Ovary (tissue), 3 donors: ENCODE data around the gene NUDT6.
"Not testable (repeated sequence)": the region's sequence is repeated elsewhere in the genome, so short reads cannot be mapped to it uniquely, and the experiment has no call there.

Experiments used
- EP300 ChIP-seq: sonication (generic); formaldehyde crosslinking; IDR thresholded peaks from one replicate; pipeline ENCODE4 v1.6.1; 2017; ENCODE audit warnings: antibody characterized with exemption
- POLR2A ChIP-seq: fragments of 450-650 bp; IDR thresholded peaks from one replicate; pipeline ENCODE4 v1.6.1; 2017; ENCODE audit warnings: antibody characterized with exemption, mild to moderate bottlenecking, moderate library complexity
- TF ChIP-seq, protein P1 (sequence below), 3 donors: fragments of 450-650 bp in 2 of 3; fragments of 200-600 bp in 1 of 3; IDR thresholded peaks; one replicate each; pipeline versions ENCODE4 v1.5.1 to v1.8.0; 2016 to 2022; ENCODE audit warnings: antibody characterized with exemption in 3 of 3, mild to moderate bottlenecking in 1 of 3
- donor health status: DM: no; HTN: no; CAD: no.

DNA sequence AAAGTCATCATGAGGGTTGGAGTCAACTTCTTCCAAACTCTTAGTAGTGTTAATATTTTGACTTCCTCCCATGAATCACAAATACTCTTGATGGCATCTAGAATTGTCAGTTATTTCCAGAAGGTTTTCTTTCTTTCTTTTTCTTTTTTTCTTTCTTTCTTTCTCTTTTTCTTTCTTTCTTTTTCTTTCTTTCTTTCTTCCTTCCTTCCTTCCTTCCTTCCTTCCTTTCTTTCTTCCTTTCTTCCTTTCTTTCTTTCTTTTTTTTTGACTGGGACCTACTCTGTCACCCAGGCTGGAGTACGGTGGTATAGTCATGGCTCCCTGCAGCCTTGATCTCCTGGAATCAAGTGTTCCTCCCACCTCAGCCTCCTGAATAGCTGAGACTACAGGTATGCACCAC, 78.0 kb downstream of the NUDT6 start:
- TF ChIP-seq, protein P1, sequence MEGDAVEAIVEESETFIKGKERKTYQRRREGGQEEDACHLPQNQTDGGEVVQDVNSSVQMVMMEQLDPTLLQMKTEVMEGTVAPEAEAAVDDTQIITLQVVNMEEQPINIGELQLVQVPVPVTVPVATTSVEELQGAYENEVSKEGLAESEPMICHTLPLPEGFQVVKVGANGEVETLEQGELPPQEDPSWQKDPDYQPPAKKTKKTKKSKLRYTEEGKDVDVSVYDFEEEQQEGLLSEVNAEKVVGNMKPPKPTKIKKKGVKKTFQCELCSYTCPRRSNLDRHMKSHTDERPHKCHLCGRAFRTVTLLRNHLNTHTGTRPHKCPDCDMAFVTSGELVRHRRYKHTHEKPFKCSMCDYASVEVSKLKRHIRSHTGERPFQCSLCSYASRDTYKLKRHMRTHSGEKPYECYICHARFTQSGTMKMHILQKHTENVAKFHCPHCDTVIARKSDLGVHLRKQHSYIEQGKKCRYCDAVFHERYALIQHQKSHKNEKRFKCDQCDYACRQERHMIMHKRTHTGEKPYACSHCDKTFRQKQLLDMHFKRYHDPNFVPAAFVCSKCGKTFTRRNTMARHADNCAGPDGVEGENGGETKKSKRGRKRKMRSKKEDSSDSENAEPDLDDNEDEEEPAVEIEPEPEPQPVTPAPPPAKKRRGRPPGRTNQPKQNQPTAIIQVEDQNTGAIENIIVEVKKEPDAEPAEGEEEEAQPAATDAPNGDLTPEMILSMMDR (IDR thresholded peaks at IDR 0.05), result not testable (repeated sequence)
- not testable (repeated sequence) for TF ChIP-seq POLR2A, EP300
